ENCODE data around the gene CTRB1. TPM values are rescaled to one million over a fixed set of nuclear protein-coding genes. Genes with fewer than 3 reads are reported as not detected.
A peak's percentile ranks its signal among the peaks of the same experiment; 100 is the strongest.
"Not testable (repeated sequence)": the region's sequence is repeated elsewhere in the genome, so short reads cannot be mapped to it uniquely, and the experiment has no call there.

The CTRB1 gene
- total RNA-seq, 1 donor from 2014 or later = 1.0 TPM

DNA sequence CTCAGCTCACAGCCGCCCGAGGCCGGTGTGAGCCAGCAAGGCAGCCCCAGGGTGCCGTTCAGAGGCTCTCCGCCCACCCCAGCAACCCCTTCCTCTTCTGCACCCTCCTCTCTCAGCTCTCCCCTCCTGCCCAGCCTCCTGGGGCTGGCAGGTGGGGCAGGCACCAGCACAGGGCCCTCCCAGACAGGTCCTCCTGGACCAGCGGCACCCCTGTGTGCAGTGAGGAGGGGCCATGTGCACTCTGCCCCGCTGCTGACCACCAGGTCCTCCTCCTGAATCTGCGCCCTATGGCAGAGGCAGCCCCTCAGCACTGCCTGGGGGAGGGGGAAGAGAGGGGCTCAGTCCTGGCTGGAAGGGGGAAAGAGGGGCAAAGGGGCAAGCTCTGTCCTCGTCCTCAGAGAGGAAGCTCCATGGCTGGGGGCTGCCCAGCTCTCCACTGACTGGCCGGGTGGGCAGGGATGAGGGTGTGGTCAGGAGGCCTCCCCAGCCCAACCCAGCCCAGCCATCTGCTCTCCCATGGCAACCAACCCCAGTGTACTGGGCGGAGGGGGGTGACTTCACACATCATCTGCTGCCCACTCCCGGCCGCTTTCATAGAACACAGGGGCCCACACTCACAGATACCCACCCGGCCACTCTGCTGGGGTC, 38.0 kb downstream of the CTRB1 start:
- DNase-seq = peak; percentile 92

DNA sequence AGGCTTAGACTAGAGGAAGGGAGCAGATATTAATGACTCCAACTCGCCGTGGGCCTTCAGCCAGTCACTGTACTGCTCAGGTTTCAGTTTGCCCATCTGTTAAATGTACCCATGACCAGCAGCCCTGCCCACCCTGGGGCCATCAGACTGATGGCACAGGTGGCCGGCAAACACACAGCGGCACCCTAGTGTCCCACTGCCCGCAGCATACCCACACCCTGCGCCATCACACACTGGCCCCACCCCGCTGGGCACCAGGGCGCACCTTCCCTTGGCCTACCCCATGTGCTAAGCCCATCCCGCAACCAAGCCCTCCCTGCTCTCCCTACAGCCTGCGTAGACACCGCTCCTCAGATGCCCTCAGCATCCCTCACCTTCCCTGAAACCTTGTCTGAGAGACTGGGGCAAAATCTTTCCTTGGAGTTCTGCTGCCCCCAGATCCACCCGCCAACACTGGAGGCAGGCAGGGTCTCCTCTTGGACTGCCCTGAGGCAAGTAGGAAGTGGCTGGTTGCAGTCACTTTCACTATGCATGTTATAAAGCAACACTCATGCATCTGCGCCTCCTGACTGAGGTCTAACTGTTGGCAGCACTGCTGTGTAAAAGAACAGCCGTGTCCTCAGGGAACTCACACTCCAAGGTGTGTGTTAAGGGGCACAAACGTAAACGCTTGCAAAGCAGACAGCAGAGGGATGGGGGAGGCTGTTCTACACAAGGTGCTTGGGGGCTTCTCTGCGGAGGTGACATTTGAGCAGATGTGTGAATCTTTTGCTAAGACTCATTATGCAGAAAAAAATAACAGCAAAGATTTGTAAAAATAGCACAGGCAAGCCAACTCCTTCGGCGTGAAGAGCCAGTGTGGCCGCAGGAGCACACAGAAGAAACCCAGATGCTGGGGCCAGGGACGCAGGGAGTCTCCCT, 39.4 kb downstream of the CTRB1 start:
- no peak for DNase-seq

DNA sequence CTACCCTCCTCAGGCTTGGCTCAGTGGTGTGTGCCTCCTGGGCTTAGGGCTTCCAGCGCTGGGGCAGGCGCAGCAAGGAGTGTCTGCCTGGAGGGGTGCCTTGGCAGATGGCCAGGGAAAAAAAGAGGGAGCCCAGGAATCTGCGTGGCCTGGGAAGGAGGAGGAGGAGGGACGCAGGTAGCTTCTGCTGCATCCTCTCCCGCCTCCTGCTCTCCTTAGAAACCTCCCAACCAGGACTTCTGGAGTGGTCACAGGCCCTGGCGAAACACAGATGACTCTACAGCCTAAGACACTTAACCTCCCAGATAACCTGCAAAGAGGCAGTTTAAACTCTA, 40.0 kb downstream of the CTRB1 start:
- DNase-seq = no peak

DNA sequence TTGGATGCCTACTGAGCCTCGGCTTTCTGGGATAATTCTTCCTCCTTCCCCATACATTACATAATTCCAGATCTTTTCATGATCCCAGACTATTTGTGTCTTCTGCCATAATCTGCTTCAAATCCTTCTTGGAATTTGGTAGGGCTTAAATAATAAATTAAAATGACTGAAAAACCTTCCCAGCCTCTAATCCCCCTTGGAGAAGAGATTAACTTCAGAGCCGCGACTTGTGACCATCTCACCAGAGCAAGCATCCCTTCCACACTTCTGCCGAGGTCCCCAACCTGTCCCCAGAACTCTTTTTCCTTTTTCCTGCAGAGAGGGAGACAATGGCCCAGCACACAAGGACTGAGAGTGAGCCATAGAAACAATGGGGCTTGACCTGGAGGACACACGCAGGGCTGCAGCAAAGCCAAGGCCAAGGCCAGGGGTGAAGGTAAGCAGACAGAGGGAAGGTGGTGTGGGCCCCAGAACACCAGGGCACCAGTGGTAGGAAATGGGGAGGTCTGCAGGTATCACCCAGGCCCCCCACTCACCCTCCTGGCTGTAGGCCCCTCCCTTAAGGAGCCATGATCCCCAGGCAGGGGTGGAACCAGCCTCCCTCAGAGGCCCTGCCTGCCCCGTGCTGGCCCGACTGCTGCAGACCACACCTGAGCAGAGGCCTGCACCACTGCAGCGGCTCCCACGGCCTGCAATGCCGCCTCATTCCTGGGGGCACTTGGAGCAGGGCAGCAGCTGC, 42.2 kb downstream of the CTRB1 start:
- DNase-seq = no peak

DNA sequence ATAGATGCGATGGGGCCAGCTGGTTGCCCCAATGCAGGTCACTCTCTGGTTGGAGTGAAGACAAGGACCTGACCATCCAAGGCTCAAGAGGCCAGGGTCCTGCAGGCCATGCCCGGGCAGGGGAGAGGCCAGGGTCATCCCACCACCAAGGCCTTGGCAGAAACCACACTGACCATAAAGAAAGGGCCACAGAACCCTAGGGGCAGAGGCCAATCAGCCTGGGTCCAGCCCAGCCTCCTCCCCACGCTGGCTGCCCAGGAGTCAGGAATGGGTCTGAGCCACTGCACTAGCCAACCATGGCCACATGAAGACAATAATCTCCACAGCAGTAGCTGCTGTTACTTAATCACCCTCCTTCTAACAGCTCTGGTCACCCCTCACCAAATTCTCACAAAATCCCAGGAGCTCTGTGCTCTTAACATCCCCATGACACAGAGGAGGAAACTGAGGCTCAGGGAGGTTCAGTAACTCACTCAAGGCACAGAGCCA, 42.8 kb downstream of the CTRB1 start:
- DNase-seq = no peak

DNA sequence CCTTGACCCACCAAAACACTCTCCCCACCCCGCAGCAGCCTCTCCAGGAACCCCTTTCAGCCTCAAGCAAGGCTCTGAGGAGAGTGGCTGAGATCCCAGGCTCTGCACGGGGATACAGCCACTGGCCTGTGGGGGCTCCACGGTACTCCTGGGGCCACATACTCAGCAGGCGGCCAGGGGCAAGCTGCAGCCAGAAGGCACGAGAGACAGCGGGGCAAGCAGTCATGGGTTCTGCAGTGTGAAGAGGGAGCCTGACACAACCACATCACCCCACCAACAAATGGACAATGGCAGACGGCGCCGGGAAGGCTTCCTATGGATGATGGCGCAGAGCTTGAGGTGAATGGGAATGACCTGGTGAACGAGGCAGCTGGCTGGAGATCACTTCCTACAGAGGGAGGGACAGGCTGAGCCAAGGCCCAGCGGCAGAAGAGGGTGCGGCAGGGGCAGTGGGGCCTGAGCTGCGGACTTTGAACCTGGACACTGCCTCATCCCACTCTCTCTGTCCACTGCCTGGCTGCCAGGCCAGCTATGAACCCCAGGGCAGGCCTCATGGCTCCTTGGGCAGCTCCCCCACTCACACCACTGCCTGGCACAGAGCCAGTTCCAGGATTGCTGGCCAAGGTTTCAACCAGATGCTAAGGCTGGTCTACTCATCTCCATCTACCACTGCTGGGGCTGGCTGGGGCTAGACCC, 43.5 kb downstream of the CTRB1 start:
- DNase-seq = no peak

DNA sequence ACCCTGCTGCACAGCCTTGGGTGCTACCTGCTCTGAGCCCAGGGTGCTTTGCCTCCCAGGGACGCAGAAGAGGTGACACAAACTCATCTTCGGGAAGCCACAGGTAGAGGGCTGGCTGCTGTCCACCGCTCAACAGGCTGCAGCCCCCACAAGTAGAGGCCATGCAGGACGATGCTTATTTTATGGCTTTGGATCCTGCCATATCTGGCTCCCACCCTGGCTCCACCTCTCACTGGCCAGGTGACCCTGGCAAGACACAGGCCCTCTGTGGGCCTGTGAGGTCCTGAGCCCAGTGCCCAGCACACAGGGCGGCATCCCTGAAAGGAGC, 44.0 kb downstream of the CTRB1 start:
- DNase-seq = no peak

DNA sequence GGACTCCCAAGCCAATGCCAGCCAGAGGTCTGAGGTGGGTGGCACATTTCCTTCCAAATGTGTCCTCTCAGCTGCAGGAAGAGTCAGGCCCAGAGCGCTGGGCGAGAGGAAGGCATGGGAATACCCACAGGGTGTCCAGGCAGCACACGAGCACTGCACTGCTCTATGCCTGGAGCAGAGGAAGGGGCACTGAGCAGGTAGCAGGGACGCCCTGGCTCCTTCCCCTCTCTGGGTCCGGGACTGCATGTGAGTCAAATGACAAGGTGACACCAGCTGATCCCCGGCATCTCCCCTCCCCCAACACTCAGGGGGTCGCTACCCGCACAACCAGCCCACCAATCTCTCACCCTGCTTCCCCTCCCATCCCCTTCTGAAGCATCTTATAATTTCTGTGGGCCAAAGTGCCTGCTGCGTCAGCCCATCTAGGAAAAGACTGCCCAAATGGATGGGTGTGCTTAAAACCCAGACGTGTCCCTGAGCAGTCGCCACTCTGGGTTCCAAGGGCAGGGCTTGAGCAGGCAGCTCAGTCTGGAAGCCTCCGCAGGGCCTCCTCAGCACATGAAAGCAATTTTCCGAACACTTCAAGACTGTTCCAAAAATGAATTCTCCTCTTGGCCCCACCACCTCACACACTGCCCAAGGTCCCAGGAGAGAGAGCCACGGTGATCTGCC, 44.6 kb downstream of the CTRB1 start:
- no peak for DNase-seq

DNA sequence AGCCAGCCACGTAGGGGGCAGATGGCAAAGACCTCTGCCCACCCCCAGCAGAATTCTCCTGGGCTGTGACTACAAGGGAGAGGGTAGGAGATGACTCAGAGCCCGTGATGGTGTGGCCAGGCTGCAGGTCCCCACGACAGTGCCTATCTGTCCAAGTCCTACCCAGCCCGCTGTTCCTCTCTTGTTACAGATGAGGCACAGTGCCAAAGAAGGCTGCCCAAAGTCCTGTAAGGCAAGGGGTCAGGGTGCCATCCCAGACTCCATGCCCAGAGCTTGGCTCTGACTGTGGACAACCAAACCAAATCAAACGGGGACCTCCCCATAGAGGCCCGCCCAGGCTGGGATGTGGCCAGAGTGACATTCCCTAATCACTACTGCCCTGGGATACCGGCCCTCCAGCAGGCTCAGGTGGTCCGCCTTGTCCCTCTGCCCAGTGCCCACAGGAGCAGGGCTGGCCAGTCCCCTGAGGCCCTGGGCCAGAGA, 45.2 kb downstream of the CTRB1 start:
- peak; percentile 43 for DNase-seq

DNA sequence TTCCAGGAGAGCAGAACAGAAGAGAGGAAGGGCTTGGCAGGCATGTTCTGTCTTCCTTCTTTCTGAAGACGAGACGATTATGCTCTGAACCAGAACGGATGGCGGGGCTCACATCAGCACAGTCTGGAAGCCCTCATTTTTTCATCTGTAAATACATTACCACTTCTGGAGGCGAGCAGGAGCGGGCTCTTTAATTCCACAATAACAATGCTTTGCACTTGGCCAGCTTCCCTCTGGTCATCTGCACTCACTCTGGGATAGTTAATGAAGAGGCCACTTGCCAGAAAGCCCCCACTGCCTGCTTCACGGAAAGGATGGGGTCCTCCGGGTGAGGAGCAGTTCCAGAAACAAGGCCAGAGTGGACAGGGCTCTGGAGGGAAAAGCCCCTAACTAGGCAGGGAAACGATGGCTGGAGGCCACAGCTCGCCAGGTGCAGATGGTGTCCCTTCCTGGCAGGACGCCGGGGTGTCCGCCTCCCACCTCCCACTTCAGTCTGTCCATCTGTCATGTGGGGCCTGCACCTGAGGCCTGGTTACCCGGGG, 45.7 kb downstream of the CTRB1 start:
- DNase-seq = peak; percentile 84

DNA sequence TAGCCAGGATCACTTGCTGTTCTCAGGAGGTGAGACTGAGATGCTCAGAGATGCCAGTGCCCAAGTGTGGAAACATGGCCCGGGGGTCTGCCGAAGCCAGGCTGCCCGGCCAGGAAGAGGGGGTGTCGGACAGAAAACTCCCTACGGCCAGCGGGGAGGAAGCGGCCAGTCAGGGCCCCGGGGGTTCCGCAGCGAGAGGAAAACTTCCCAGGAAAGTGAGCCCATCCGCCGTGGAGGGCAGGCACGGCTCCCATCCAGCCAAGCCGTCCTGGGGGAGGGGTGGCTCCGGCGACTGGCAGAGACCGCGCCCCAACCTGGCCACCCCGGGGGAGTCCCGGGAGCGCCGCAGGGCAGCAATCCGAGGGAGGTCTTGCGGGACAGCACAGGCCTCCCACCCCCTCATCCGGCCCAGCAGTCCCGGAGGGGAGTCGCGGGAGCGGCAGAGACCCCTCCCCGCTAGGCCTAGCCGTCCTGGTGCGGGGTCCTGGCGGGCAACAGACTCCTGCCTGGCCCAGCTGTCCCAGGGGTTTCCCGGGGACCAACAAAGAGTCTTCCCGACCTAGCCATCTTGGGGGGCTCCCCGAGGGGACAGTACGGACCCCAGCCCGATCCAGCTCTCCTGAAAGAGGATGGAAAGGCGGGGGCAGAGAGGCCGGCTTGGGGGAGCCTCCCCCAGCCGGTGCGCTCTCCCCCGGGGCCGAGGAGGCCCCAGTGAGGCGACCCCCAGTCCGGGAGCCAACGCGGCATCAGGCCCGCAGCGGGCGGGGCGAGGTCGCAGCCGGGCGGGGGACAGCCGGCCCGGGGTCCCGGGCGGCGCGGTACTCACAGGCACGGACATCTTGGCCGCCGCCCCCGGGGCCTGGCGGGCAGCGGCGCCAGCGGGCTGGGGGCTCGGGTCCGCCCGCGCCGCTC, 46.5 kb downstream of the CTRB1 start:
- DNase-seq = peak; percentile 34

DNA sequence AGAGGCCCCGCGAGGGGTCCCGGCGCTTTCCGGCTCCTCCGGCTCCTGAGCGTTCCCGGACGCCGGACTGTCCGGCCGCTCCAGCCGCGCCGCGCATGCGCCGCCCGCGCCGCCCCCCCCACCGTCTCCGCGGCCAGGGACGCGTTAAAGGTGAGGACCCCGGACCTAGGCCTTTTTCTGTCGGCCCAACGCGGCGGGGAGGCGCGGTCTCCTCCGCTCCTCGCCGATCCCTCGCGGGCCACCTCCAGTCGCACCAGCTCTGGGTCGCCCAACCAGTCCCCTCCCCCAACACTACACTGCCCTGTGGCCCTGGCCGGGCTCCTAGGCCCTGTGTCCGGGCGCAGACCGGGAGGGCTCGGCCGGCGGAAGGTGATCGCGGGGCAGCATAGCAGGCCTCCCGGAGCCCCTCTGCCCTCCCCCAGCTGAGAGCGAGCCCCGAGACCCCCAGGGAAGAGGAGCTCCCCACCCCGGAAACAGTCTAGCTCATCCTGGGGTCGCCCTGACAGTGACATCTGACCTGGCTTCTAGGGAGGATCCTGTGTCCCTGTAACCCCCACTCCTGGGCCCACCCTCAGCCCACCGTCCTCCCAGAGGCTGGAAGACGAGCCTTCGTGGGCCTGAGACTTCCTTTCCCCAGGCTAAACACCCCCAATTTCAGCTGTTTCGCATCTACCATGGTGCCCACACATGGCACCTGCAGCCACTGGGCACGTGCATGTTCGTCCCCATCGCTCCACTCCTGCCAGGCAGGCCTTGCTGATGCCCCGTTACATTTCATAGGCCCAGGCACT, 47.3 kb downstream of the CTRB1 start:
- peak; percentile 86 for DNase-seq

DNA sequence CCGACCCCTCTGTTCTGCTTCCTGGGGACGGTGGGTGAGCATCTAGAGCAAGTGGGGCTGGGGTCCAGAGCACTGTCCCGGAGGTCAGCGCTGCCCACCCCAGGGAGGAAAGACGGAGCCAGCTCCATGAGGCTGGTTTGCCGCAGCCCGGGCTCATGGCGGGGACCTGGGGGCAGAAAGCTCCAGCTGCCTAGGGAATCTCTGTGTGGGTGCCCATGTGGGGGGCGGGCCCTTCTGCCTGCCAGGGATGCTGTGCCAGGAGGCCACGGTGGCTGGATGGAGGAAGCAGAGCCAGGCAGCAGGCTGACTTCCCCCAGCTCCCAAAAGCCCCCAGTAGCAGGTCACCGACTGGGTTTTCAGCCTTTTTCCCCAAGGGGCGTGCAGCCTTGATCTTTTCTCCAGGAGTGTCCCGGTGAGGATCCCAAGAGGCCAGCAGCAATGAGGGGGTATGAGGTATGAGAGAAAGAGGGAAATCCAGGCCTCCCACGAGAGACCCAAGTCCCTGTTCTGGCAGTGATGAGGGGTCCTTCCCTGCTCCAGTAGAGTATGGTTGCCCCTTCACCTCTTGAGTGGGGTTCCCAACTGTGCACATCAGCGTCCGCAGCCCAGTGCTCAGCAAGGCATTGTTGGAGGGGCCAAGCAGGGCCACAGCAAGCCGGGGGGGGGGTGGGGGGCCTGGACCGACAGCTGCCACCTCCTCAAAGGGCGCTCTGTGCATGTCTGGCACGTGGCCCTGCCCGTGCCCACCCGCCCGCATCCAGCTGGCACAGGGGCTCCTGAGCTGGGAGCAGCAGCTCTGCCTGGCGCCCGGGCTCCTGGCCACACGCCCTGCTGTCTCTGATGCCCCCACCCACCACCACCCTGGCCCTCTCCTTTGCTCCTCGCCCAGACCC, 48.2 kb downstream of the CTRB1 start:
- peak; percentile 63 for DNase-seq

DNA sequence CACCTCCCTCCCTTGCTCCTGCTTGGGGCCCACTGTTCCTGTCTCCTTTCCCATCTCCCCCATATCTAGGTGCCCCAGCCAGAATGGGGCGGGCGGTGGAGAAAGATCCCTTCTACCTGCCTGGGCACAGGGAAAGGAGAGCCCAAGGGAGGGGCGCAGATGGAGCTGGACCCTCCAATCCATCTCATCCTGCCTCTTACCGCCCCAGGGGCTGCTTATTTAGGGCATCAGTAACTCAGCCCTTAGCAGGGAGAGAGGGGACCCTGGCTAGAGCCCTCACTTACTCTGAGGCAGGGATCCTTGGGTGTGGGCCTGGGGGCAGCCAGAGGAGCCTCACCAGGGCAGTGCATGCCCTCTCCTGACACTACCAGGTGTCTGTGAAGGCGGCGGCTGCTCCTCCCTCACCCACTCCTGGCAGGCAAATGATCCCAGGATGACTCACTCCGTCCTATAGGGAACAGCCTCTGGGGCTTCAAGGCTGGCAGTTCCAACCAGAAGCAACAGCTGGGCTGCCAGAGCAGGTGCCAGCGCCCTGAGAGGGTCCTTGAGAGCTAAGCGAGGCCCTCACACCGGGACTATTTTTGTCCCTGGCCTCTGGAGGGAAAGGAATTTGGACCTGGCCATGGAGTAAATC, 49.0 kb downstream of the CTRB1 start:
- peak; percentile 89 for DNase-seq

DNA sequence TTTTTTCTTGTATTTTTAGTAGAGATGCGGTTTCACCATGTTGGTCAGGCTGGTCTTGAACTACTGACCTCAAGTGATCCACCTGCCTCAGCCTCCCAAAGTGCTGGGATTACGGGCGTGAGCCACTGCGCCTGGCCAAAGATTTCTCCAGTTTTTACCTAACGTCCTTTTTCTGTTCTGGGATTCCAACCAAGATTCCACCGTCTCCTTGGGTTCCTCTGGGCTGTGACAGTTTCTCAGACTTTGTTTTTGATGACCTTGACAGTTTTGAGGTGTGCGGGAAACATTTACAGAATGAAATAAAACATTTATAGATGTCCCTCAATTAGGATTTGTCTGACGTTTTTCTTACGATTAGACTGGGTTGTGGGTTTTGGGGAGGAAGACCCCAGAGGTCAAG, 50.6 kb downstream of the CTRB1 start:
- DNase-seq = not testable (repeated sequence)

DNA sequence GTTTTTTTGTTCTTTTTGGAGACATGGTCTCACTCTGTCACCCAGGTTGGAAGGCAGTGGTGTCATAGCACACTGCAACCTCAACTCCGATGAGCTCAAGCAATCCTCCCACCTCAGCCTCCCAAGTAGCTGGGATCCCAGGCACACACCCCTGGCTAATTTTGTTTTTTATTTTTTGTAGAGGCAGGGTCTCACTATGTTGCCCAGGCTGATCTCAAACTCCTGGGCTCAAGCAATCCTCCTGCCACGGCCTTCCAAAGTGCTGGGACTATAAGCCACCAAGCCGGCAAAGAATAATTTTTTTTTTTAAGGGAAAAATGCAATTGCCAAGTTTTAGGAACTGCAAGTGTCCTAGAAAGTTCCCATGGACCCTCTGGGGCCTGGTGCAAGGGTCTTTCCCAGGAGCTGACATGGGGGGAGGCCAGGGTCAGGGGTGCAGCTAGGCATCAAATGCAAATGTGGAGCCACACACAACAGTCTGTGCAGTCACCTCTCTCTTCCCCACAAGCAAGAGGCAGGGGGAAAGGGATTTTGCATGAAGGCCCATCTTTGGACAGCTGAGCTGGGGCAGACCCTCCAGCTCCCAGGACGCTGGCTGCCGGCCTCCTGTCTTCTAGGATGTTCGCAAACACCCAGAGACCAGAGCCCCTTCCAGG, 52.8 kb downstream of the CTRB1 start:
- no peak for DNase-seq

DNA sequence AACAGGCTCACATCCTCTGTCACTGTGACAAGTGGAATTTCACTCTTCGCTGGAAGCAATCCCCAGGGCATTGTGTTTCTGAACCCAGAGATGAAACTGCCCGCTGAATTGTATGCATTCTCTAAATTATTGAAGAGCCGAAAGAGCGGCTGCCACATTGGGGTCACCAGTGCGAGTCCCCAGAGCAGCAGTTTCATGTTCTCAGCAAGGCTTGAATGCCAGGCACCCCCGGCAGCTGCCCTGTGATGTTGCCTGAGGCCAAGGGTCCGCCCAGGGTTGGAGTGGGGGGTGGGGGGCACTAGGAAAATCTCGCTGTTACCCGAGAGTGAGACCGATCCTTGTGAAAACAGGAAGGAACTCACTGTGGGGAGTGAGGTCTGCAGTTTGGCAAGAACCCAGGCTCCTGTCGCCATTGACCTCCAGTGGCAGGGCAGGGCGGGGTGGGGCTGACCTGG, 53.3 kb downstream of the CTRB1 start:
- DNase-seq = peak; percentile 55
